Subcutaneous abdominal adipose tissue (tissue), 5 donors: ENCODE data around the gene HPX.

Experiments
- H3K27ac ChIP-seq: one replicate; pipeline ENCODE4 v1.7.0; 2013; ENCODE audit warnings: low read depth, mild to moderate bottlenecking, inconsistent platforms, low read length, moderate library complexity
- H3K27me3 ChIP-seq, 5 donors: one replicate each; pipeline ENCODE4 v1.7.0; 2013; ENCODE audit warnings: low read length in 5 of 5, inconsistent platforms in 1 of 5; ENCODE audit not compliant: control insufficient read depth in 5 of 5, insufficient read depth in 4 of 5
- H3K36me3 ChIP-seq, 5 donors: one replicate each; pipeline ENCODE4 v1.7.0; 2013; ENCODE audit warnings: low read length in 5 of 5; ENCODE audit not compliant: control insufficient read depth in 5 of 5, insufficient read depth in 5 of 5
- H3K4me1 ChIP-seq, 5 donors: one replicate each; pipeline ENCODE4 v1.7.0; 2013; ENCODE audit warnings: low read length in 5 of 5, mild to moderate bottlenecking in 3 of 5, moderate library complexity in 1 of 5; ENCODE audit not compliant: control insufficient read depth in 5 of 5, insufficient read depth in 5 of 5
- H3K4me3 ChIP-seq, 5 donors: one replicate each; pipeline ENCODE4 v1.7.0; 2013; ENCODE audit warnings: low read length in 5 of 5, low read depth in 1 of 5
- H3K9ac ChIP-seq, 5 donors: one replicate each; pipeline ENCODE4 v1.7.0; 2013; ENCODE audit warnings: low read length in 5 of 5, mild to moderate bottlenecking in 4 of 5, moderate library complexity in 3 of 5
- H3K9me3 ChIP-seq, 5 donors: one replicate each; pipeline ENCODE4 v1.7.0; 2013; ENCODE audit warnings: low read length in 5 of 5; ENCODE audit not compliant: control insufficient read depth in 5 of 5
- donor health status: healthy.
- donor health status: healthy.
- donor health status: healthy.
- donor health status: healthy.
- donor health status: healthy.

HPX gene

GRCh38 chr11:6387811-6388599 is 52.8 kb downstream of the HPX start:
- Histone ChIP-seq H3K4me3 (no peak overlapping the region), H3K4me1 (peaks cover 7 to 21% (median 18%) of the 10 kb centered on the region in 5 donors), H3K36me3 (peaks cover 0 to 3% (median 0%) of the 10 kb centered on the region in 5 donors), H3K9ac (no peak overlapping the region), H3K27me3 (no peaks in the 10 kb centered on the region), H3K9me3 (no peaks in the 10 kb centered on the region), H3K27ac (no peak overlapping the region)

DNA sequence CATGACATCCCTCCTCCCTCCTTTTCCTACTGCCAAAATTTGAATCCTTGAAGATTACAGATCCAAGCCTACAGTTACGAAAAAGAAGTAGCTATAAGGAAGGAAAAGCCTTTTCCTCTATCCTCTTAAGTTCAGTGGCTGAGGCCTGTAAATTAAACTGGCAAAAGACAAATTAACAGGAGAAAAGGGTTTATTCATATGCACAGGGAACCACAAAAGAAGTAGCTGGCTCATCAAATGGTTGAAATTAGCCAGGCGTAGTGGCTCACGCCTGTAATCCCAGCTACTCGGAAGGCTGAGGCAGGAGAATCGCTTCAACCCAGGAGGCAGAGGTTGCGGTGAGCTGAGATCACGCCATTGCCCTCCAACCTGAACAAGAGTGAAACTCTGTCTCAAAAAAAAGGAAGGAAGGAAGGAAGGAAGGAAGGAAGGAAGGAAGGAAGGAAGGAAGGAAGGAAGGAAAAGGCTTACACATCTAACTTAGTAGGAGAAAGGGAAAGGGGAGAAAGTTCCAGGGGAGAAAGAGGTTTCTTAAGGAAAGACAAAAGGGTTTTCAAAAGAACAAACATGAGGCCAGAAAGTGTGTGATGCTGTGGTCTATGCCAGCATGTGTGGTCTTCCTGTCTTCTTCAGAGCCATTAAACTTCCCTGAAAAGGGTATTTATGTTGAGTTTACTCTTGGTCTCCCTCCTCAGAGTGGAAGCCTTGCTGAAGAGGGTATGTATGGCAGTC is 55.6 kb downstream of the HPX start:
- no peak overlapping the region for H3K9ac ChIP-seq

More for the DNA sequence above, 55.6 kb downstream of the HPX start:
- peaks cover 2 to 9% (median 8%) of the 10 kb centered on the region in 5 donors for H3K4me1 ChIP-seq
- no peaks in the 10 kb centered on the region for H3K27me3 ChIP-seq
- H3K9me3 ChIP-seq: no peaks in the 10 kb centered on the region
- no peak overlapping the region for H3K27ac ChIP-seq
- no peaks in the 10 kb centered on the region for H3K36me3 ChIP-seq
- H3K4me3 ChIP-seq: no peak overlapping the region
